Coronary artery (tissue), 2 donors: Measurements from ENCODE around the gene BLTP1.

ENCODE experiments used
- DNase-seq: peaks from one replicate; pipeline ENCODE4 v3.0.0-alpha.2; 2017; ENCODE audit warnings: low spot score
- H3K27ac ChIP-seq, 2 donors: fragments of 200-600 bp; sonication (generic); one replicate each; pipeline ENCODE4 v1.5.1; 2016 to 2019
- H3K4me3 ChIP-seq: fragments of 200-600 bp; sonication (generic); 2 replicates; pipeline ENCODE4 v1.5.1; 2016; ENCODE audit warnings: mild to moderate bottlenecking, moderate library complexity
- CTCF ChIP-seq: fragments of 200-600 bp; sonication (generic); IDR thresholded peaks from one replicate; pipeline ENCODE4 v1.5.1; 2019; ENCODE audit warnings: antibody characterized with exemption

Gene BLTP1

GRCh38 chr4:122140834-122141233 lies 11.3 kb upstream of the BLTP1 start:
- Histone ChIP-seq H3K4me3 (no peak overlapping the region), H3K27ac (no peak overlapping the region)
- no peak for TF ChIP-seq CTCF
- DNase-seq: no peak

- TF ChIP-seq CTCF: no peak
- no peak overlapping the region for H3K4me3 ChIP-seq
- no peak for DNase-seq
These were observed 9.4 kb upstream of the BLTP1 start for GRCh38 chr4:122142687-122143086.

GRCh38 chr4:122146652-122147051 lies 5.5 kb upstream of the BLTP1 start:
- no peak for DNase-seq
- H3K4me3 ChIP-seq: no peak overlapping the region
- H3K27ac ChIP-seq: no peak overlapping the region
- no peak for TF ChIP-seq CTCF

More at GRCh38 chr4:122142687-122143086, 9.4 kb upstream of the BLTP1 start:
- no peak overlapping the region for H3K27ac ChIP-seq

- no peak for TF ChIP-seq CTCF
- DNase-seq: no peak
- Histone ChIP-seq H3K27ac (peak overlapping the region in 1 of 2 donors; percentile 96), H3K4me3 (peak overlapping the region; percentile 92)
These were observed 1.2 kb upstream of the BLTP1 start for GRCh38 chr4:122150931-122151330.

- Histone ChIP-seq H3K4me3 (peak overlapping the region; percentile 92), H3K27ac (peak overlapping the region; percentile 96 to 97)
- TF ChIP-seq CTCF: no peak
- DNase-seq: peak; percentile 79
These were observed 638 bp downstream of the BLTP1 start for GRCh38 chr4:122152711-122153226.

- DNase-seq: no peak
- no peak overlapping the region for H3K27ac ChIP-seq
- TF ChIP-seq CTCF: no peak
- H3K4me3 ChIP-seq: no peak overlapping the region
These were observed 4.7 kb downstream of the BLTP1 start for GRCh38 chr4:122156819-122157218.

- no peak for DNase-seq
- TF ChIP-seq CTCF: no peak
- H3K27ac ChIP-seq: no peak overlapping the region
- no peak overlapping the region for H3K4me3 ChIP-seq
These were observed 11.2 kb downstream of the BLTP1 start for GRCh38 chr4:122163301-122163700.
